Measurements from ENCODE around the gene ADGRL2. TPM values are rescaled to one million over a fixed set of nuclear protein-coding genes. Genes with fewer than 3 reads are reported as not detected.

The ADGRL2 gene
- total RNA-seq, 1 experiment from 2014 or later: 34.2 TPM

- no peak overlapping the region for H3K27ac ChIP-seq (ENCODE audit: low read length)
- in situ Hi-C loops (cut with HindIII; ENCODE audit: low pct_unique_long_range_greater_than_20kb, low sequenced_read_pairs) (no loop called here), intact Hi-C loops (cut with micrococcal nuclease; ENCODE audit: unreplicated experiment) (no loop called here)
- no peak for TF ChIP-seq REST (IDR thresholded peaks at IDR 0.05; ENCODE audit: insufficient read depth in 1 of 2, low read depth in 2 of 2, low read length in 1 of 2)
- TF ChIP-seq TCF7L2 (IDR thresholded peaks at IDR 0.05; ENCODE audit: low read depth, low read length): no peak
- TF ChIP-seq SIN3A (IDR thresholded peaks at IDR 0.05; ENCODE audit: borderline replicate concordance, insufficient read depth, low read depth, low read length): no peak
- no peak for TF ChIP-seq POLR2AphosphoS5 (IDR thresholded peaks at IDR 0.05; ENCODE audit: low read depth, low read length)
- TF ChIP-seq, protein P1, sequence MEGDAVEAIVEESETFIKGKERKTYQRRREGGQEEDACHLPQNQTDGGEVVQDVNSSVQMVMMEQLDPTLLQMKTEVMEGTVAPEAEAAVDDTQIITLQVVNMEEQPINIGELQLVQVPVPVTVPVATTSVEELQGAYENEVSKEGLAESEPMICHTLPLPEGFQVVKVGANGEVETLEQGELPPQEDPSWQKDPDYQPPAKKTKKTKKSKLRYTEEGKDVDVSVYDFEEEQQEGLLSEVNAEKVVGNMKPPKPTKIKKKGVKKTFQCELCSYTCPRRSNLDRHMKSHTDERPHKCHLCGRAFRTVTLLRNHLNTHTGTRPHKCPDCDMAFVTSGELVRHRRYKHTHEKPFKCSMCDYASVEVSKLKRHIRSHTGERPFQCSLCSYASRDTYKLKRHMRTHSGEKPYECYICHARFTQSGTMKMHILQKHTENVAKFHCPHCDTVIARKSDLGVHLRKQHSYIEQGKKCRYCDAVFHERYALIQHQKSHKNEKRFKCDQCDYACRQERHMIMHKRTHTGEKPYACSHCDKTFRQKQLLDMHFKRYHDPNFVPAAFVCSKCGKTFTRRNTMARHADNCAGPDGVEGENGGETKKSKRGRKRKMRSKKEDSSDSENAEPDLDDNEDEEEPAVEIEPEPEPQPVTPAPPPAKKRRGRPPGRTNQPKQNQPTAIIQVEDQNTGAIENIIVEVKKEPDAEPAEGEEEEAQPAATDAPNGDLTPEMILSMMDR (IDR thresholded peaks at IDR 0.05): no peak
- no peaks in the 10 kb centered on the region for H3K9me3 ChIP-seq (ENCODE audit: control insufficient read depth, insufficient read depth, low read depth, low read length)
- H3K4me1 ChIP-seq (ENCODE audit: control insufficient read depth, insufficient read depth, low read length): no peaks in the 10 kb centered on the region
- no peaks in the 10 kb centered on the region for H3K27me3 ChIP-seq (ENCODE audit: control insufficient read depth, insufficient read depth, low read length)
- ChIA-PET CTCF (no interaction called here), POLR2A (no interaction called here)
- no peak for ATAC-seq
- no peak overlapping the region for H3K4me3 ChIP-seq (ENCODE audit: low read depth in 2 of 2, low read length in 2 of 2)
- no peak for DNase-seq (ENCODE audit: low read depth, low spot score)
- H3K36me3 ChIP-seq (ENCODE audit: control insufficient read depth, insufficient read depth, low read length): no peaks in the 10 kb centered on the region
- no TSS peak for BruUV-seq (replicated peaks)
These were observed 128.4 kb downstream of the ADGRL2 start for GRCh38 chr1:81929106-81929505.

DNA sequence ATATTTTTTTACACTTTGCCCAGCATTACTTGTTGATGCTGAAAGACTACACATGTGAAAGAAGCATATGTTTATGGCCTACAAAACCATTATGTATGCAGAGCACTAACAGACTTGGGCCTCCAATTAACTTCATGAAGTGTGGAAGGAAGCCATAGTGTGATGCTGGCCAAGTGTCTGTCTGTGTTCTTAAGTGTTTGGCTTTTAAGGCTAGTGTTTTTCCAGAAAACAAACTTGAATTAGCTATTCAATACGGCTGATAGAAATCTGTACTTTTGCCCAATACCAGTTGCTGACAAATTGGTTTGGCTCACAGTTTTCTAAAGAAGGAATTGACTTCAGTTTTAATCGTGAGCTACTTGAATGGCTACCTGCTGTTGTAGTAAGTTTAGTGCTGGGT is 136.1 kb downstream of the ADGRL2 start:
- Histone ChIP-seq H3K9me3 (ENCODE audit: control insufficient read depth, insufficient read depth, low read depth, low read length) (no peaks in the 10 kb centered on the region), H3K4me3 (ENCODE audit: low read depth in 2 of 2, low read length in 2 of 2) (no peak overlapping the region), H3K27ac (ENCODE audit: low read length) (no peak overlapping the region), H3K27me3 (ENCODE audit: control insufficient read depth, insufficient read depth, low read length) (no peaks in the 10 kb centered on the region), H3K36me3 (ENCODE audit: control insufficient read depth, insufficient read depth, low read length) (no peaks in the 10 kb centered on the region), H3K4me1 (ENCODE audit: control insufficient read depth, insufficient read depth, low read length) (peaks cover 4% of the 10 kb centered on the region; the same call in 1 of the 2 replicates)
- in situ Hi-C loops (cut with HindIII; ENCODE audit: low pct_unique_long_range_greater_than_20kb, low sequenced_read_pairs): no loop called here
- TF ChIP-seq REST (IDR thresholded peaks at IDR 0.05; ENCODE audit: insufficient read depth in 1 of 2, low read depth in 2 of 2, low read length in 1 of 2) (no peak), SIN3A (IDR thresholded peaks at IDR 0.05; ENCODE audit: borderline replicate concordance, insufficient read depth, low read depth, low read length) (no peak), POLR2AphosphoS5 (IDR thresholded peaks at IDR 0.05; ENCODE audit: low read depth, low read length) (no peak), TCF7L2 (IDR thresholded peaks at IDR 0.05; ENCODE audit: low read depth, low read length) (no peak)
- TF ChIP-seq, protein P1 (IDR thresholded peaks at IDR 0.05): no peak
- POLR2A ChIA-PET: no interaction called here
- CTCF ChIA-PET: no interaction called here
- intact Hi-C loops (cut with micrococcal nuclease; ENCODE audit: unreplicated experiment): no loop called here
- ATAC-seq (no peak), DNase-seq (ENCODE audit: low read depth, low spot score) (no peak)
- no TSS peak for BruUV-seq (replicated peaks)
